GM12872 (cell line): ENCODE data around the gene POLR1G.

Experiments
- CTCF ChIP-seq: IDR thresholded peaks from 3 replicates; pipeline ENCODE4 v1.5.1; 2011; ENCODE audit warnings: low read depth, mild to moderate bottlenecking, low read length, moderate library complexity; ENCODE audit not compliant: insufficient read depth

The POLR1G gene

GRCh38 chr19:45364696-45365095 is 41.7 kb upstream of the POLR1G start:
- no peak for TF ChIP-seq CTCF

GRCh38 chr19:45368127-45368526 is 38.3 kb upstream of the POLR1G start:
- TF ChIP-seq CTCF = no peak

- no peak for TF ChIP-seq CTCF
Measured at GRCh38 chr19:45368737-45369340, 37.6 kb upstream of the POLR1G start.

- TF ChIP-seq CTCF = no peak
Measured at GRCh38 chr19:45370410-45371204, 35.8 kb upstream of the POLR1G start, which contains the start of gene ERCC2. Gene ERCC2 (minus strand): TSS chr19:45370573. CDS start chr19:45370540, 33 bp downstream.

GRCh38 chr19:45376045-45376724 is 30.3 kb upstream of the POLR1G start:
- no peak for TF ChIP-seq CTCF

- TF ChIP-seq CTCF = no peak
Measured at GRCh38 chr19:45380107-45380506, 26.3 kb upstream of the POLR1G start.

- TF ChIP-seq CTCF = no peak
Measured at GRCh38 chr19:45382426-45382825, 24.0 kb upstream of the POLR1G start.
